ENCODE measurements around the gene PLEKHA6.

GRCh38 chr1:204321665-204322064, 38.1 kb downstream of the PLEKHA6 start:
- TF ChIP-seq POLR2A (IDR thresholded peaks at IDR 0.05; ENCODE audit: low read depth, low read length) (no peak), TAF1 (IDR thresholded peaks at IDR 0.05; ENCODE audit: low read depth, low read length) (no peak), POLR2AphosphoS5 (IDR thresholded peaks at IDR 0.05; ENCODE audit: low read depth, low read length) (no peak)

Measured in GM12891 (cell line).